ENCODE measurements around the gene MMRN2. TPM values are rescaled to one million over a fixed set of nuclear protein-coding genes. Genes with fewer than 3 reads are reported as not detected.
"Not testable (repeated sequence)": the region's sequence is repeated elsewhere in the genome, so short reads cannot be mapped to it uniquely, and the experiment has no call there.

The MMRN2 gene
- total and polyA plus RNA-seq, 8 donors = 20.6 to 41.8 (median 30.2) TPM

GRCh38 chr10:86937502-86938154 lies 19.8 kb downstream of the MMRN2 start:
- no peak for TF ChIP-seq CTCF (IDR thresholded peaks at IDR 0.05)
- no peak overlapping the region for H3K27ac ChIP-seq
- no peak overlapping the region for H3K4me3 ChIP-seq
- peaks cover 0 to 5% of the 10 kb centered on the region in 2 donors for H3K36me3 ChIP-seq
- DNase-seq (no peak), ATAC-seq (no peak)
- H3K9me3 ChIP-seq = no peaks in the 10 kb centered on the region
- peaks cover 0 to 5% of the 10 kb centered on the region in 2 donors for H3K4me1 ChIP-seq
- intact Hi-C loops (cut with DNase I) = no loop called here
- peaks cover 0 to 4% of the 10 kb centered on the region in 2 donors for H3K27me3 ChIP-seq

GRCh38 chr10:86936661-86937501 lies 20.5 kb downstream of the MMRN2 start:
- peaks cover 0 to 5% of the 10 kb centered on the region in 2 donors for H3K36me3 ChIP-seq
- ATAC-seq (no peak), DNase-seq (no peak)
- no peak overlapping the region for H3K27ac ChIP-seq
- peaks cover 0 to 5% of the 10 kb centered on the region in 2 donors for H3K4me1 ChIP-seq
- no peaks in the 10 kb centered on the region for H3K9me3 ChIP-seq
- H3K27me3 ChIP-seq = no peaks in the 10 kb centered on the region
- intact Hi-C loops (cut with DNase I) = no loop called here
- no peak for TF ChIP-seq CTCF (IDR thresholded peaks at IDR 0.05)
- H3K4me3 ChIP-seq = no peak overlapping the region

DNA sequence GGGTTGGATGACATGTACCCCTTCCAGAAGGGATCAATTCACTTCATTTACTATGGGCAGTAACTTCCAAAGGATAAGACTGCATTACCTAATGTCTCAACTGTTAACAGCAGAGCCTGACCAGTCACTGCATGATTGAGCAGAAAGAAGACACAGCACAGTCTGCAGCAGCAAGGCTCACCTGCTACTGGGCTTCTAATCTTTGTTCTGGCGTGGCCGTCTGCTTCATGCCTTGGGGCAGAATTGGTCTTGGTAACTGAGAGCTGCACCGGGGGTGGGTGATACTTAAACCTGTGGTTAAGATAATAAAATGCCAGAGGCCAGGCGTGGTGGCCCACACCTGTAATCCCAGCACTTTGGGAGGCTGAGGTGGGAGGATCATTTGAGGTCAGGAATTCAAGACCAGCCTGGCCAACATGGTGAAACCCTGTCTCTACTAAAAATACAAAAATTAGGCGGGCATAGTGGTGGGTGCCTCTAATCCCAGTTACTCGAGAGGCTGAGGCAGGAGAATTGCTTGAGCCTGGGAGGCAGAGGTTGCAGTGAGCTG lies 23.2 kb downstream of the MMRN2 start:
- H3K4me3 ChIP-seq; intact Hi-C loops (cut with DNase I); H3K4me1 ChIP-seq; H3K27me3 ChIP-seq; H3K27ac ChIP-seq; DNase-seq; ATAC-seq; H3K9me3 ChIP-seq: not testable (repeated sequence)
- H3K36me3 ChIP-seq = peaks cover 0 to 22% of the 10 kb centered on the region in 2 donors

GRCh38 chr10:86932674-86933073 lies 24.7 kb downstream of the MMRN2 start:
- no peaks in the 10 kb centered on the region for H3K4me1 ChIP-seq
- TF ChIP-seq CTCF (IDR thresholded peaks at IDR 0.05) = no peak
- no peaks in the 10 kb centered on the region for H3K9me3 ChIP-seq
- no peak overlapping the region for H3K4me3 ChIP-seq
- no peaks in the 10 kb centered on the region for H3K27me3 ChIP-seq
- no peak overlapping the region for H3K27ac ChIP-seq
- H3K36me3 ChIP-seq = peaks cover 0 to 28% of the 10 kb centered on the region in 2 donors
- ATAC-seq (no peak), DNase-seq (no peak)
- intact Hi-C loops (cut with DNase I) = no loop called here

DNA sequence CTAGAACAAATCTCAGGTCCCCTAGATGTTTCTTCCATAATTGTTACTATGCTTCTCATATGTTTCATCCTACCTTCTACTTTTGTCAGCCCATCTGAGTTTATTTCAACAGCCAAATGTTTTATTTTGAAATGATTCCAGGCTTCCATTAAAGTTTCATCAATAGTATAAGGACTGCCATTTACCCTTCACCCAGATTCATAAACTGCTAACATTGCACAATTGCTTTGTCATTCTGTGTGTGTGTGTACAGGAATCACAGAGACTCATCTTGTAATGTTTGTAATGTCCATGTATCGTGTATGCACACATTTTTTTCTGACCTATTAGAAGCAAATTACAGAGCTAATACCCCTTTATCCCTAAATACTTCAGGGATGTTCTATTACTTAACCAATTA lies 25.5 kb downstream of the MMRN2 start:
- no peak for ATAC-seq
- H3K4me3 ChIP-seq = no peak overlapping the region
- intact Hi-C loops (cut with DNase I) = no loop called here

More for the DNA sequence above, 25.5 kb downstream of the MMRN2 start:
- Histone ChIP-seq H3K9me3 (no peaks in the 10 kb centered on the region), H3K4me1 (no peaks in the 10 kb centered on the region), H3K27me3 (no peaks in the 10 kb centered on the region), H3K27ac (no peak overlapping the region), H3K36me3 (peaks cover 0 to 28% of the 10 kb centered on the region in 2 donors)
- TF ChIP-seq CTCF (IDR thresholded peaks at IDR 0.05) = no peak
- DNase-seq = peak in 1 of 4 donors; percentile 49
